OCI-LY7 (cell line): Measurements from ENCODE around the gene PKIB. TPM values are rescaled to one million over a fixed set of nuclear protein-coding genes. Genes with fewer than 3 reads are reported as not detected.

Source experiments
- Bru-seq: library from RNA; stranded (reverse); fragments of 400-500 nt; gene quantifications from one replicate; lab custom pipeline; 2021; lab: Mats Ljungman, UMichigan
- BruChase-seq, 2 experiments: library from RNA; stranded (reverse); fragments of 400-500 nt; gene quantifications; one replicate each; lab custom pipeline; 2021; lab: Mats Ljungman, UMichigan
- BruUV-seq: library from RNA; stranded (reverse); fragments of 400-500 nt; replicated peaks from 2 replicates; lab custom pipeline; 2021; lab: Mats Ljungman, UMichigan
- CTCF ChIA-PET: fragments of 300-600 bp; sonication (Branson Sonifier 250); formaldehyde crosslinking; loops from one replicate; lab custom pipeline; 2022; ENCODE audit warnings: antibody characterized with exemption; ENCODE audit not compliant: unreplicated experiment; lab: Charles Lee
- POLR2A ChIA-PET: fragments of 300-600 bp; sonication (Branson Sonifier 250); formaldehyde crosslinking; loops from one replicate; lab custom pipeline; 2022; ENCODE audit warnings: antibody characterized with exemption; lab: Charles Lee
- DNase-seq: peaks from one replicate; pipeline ENCODE4 v3.0.0-alpha.2; 2015; ENCODE audit warnings: low spot score
- H2AFZ ChIP-seq: fragments of 200-600 bp; sonication (generic), shearing (Covaris generic); 2 replicates; pipeline ENCODE4 v1.6.1; 2014; ENCODE audit warnings: mild to moderate bottlenecking, antibody characterized with exemption, low read length, moderate library complexity
- H3K27ac ChIP-seq: fragments of 200-600 bp; sonication (generic); 2 replicates; pipeline ENCODE4 v1.5.1; 2014; ENCODE audit warnings: mixed run types, low read depth, mild to moderate bottlenecking, moderate library complexity, low read length, inconsistent platforms; ENCODE audit not compliant: poor library complexity, severe bottlenecking
- H3K36me3 ChIP-seq: fragments of 200-600 bp; sonication (generic); 2 replicates; pipeline ENCODE4 v1.6.1; 2014; ENCODE audit warnings: mild to moderate bottlenecking, antibody characterized with exemption, low read length, moderate library complexity, mixed read lengths; ENCODE audit not compliant: insufficient read depth
- H3K4me1 ChIP-seq: fragments of 200-600 bp; sonication (generic); 2 replicates; pipeline ENCODE4 v1.5.1; 2014; ENCODE audit warnings: mild to moderate bottlenecking, low read length; ENCODE audit not compliant: insufficient read depth, poor library complexity, severe bottlenecking
- H3K4me2 ChIP-seq: fragments of 200-600 bp; sonication (generic); 2 replicates; pipeline ENCODE4 v1.6.1; 2014; ENCODE audit warnings: mild to moderate bottlenecking, low read length
- H3K4me3 ChIP-seq: fragments of 200-600 bp; sonication (generic); 2 replicates; pipeline ENCODE4 v1.5.1; 2014; ENCODE audit warnings: mild to moderate bottlenecking, low read depth, low read length; ENCODE audit not compliant: poor library complexity, severe bottlenecking
- H3K79me2 ChIP-seq: fragments of 200-600 bp; sonication (generic); 2 replicates; pipeline ENCODE4 v1.6.1; 2016; ENCODE audit warnings: low read depth, mild to moderate bottlenecking, low read length, moderate library complexity, mixed read lengths; ENCODE audit not compliant: insufficient read depth
- H3K9me2 ChIP-seq: fragments of 200-600 bp; sonication (generic); 2 replicates; pipeline ENCODE4 v1.6.1; 2016; ENCODE audit warnings: mild to moderate bottlenecking, low read length, mixed read lengths; ENCODE audit not compliant: insufficient read depth
- H3K9me3 ChIP-seq: fragments of 200-600 bp; sonication (generic); 2 replicates; pipeline ENCODE4 v1.6.1; 2014; ENCODE audit warnings: mild to moderate bottlenecking, mixed run types, low read length, mixed read lengths
- H4K20me1 ChIP-seq: fragments of 200-600 bp; sonication (generic); 2 replicates; pipeline ENCODE4 v1.6.1; 2014; ENCODE audit warnings: mild to moderate bottlenecking, antibody characterized with exemption, low read length, moderate library complexity, mixed read lengths; ENCODE audit not compliant: insufficient read depth
- CTCF ChIP-seq: fragments of 200-600 bp; sonication (generic); conservative IDR thresholded peaks from 2 replicates; pipeline ENCODE4 v1.5.1; 2014; ENCODE audit warnings: mild to moderate bottlenecking, antibody characterized with exemption, low read length, moderate library complexity, mixed read lengths
- EZH2phosphoT487 ChIP-seq: fragments of 200-600 bp; sonication (generic); IDR thresholded peaks from 2 replicates; pipeline ENCODE4 v1.6.1; 2018; ENCODE audit warnings: low read depth, borderline replicate concordance, mild to moderate bottlenecking, mixed run types, antibody characterized with exemption, low read length, moderate library complexity, mixed read lengths
- intact Hi-C: fragments of 100-400 bp; cut with micrococcal nuclease; formaldehyde crosslinking; loops from one replicate; pipeline ENCODE4 v1.10.0; 2022; ENCODE audit not compliant: unreplicated experiment
- long read RNA-seq: library from polyadenylated mRNA; stranded (forward); transcript quantifications from one replicate; pipeline ENCODE4 v2.0.0, GENCODE V29; 2022
- total RNA-seq, 2 experiments: library from RNA; depleted of rRNA in 1 of 2; stranded (reverse); fragments of >200 nt in 1 of 2; shearing (Covaris generic) in 1 of 2; gene quantifications; 2 replicates each; pipeline ENCODE4 v1.2.3, GENCODE V29; 2014 to 2022

Gene PKIB
- total RNA-seq (2014; rRNA removed; shearing (Covaris generic)): not detected in 2 replicates
- 0.46 TPM in 1 of 2 replicates, not detected in the other for total RNA-seq (2022)
- Bru-seq, nascent RNA: percentile 23 among the genes with signal in this experiment
- BruChase-seq, experiment 1, labeled RNA remaining after a 6-hour chase: percentile 22 among the genes with signal in this experiment
- percentile 23 among the genes with signal in this experiment for BruChase-seq, experiment 2, labeled RNA remaining after a 2-hour chase
- long read RNA-seq: 0 reads

- Histone ChIP-seq H3K4me3 (no peak within 1 kb of the TSS), H3K9me2 (no peaks in the 10 kb centered on the region), H4K20me1 (no peaks in the 10 kb centered on the region), H3K4me1 (no peaks in the 10 kb centered on the region), H2AFZ (no peak within 1 kb of the TSS), H3K27ac (no peak within 1 kb of the TSS), H3K36me3 (no peaks in the 10 kb centered on the region), H3K4me2 (no peak within 1 kb of the TSS), H3K9me3 (no peaks in the 10 kb centered on the region), H3K79me2 (no peaks in the 10 kb centered on the region)
- CTCF ChIA-PET: no interaction called here
- no TSS peak for BruUV-seq
- intact Hi-C loops: no loop called here
- no peak for TF ChIP-seq CTCF
- no peak for TF ChIP-seq EZH2phosphoT487
- DNase-seq: no peak
- POLR2A ChIA-PET: no interaction called here
Observed at GRCh38 chr6:122609881-122610689, at the start of gene PKIB. PKIB (plus strand) TSS chr6:122610405; CDS start chr6:122717795, 107,390 bp downstream.

- no peak for DNase-seq
- H3K4me1 ChIP-seq: no peaks in the 10 kb centered on the region
- BruUV-seq: no TSS peak
- H3K36me3 ChIP-seq: no peaks in the 10 kb centered on the region
- no peaks in the 10 kb centered on the region for H3K79me2 ChIP-seq
- CTCF ChIA-PET: no interaction called here
- H3K4me3 ChIP-seq: no peak overlapping the region
- TF ChIP-seq CTCF (no peak), EZH2phosphoT487 (no peak)
- H4K20me1 ChIP-seq: no peaks in the 10 kb centered on the region
- H3K4me2 ChIP-seq: no peak overlapping the region
- no peak overlapping the region for H2AFZ ChIP-seq
- H3K9me2 ChIP-seq: no peaks in the 10 kb centered on the region
- H3K27ac ChIP-seq: no peak overlapping the region
- H3K9me3 ChIP-seq: no peaks in the 10 kb centered on the region
- POLR2A ChIA-PET: interaction anchor here (0.6 kb wide), 1 partner anchor 825 kb away, joined by 3 read pairs; no protein-coding TSS in a partner anchor
- intact Hi-C loops: no loop called here
Observed at GRCh38 chr6:122563364-122564052, 46.7 kb upstream of the PKIB start.
